GM18873 (cell line): ENCODE measurements around the gene LIMA1.
"Not testable (repeated sequence)": the region's sequence is repeated elsewhere in the genome, so short reads cannot be mapped to it uniquely, and the experiment has no call there.

Experiments
- ATAC-seq: cut with Tn5 transposase; IDR thresholded peaks from one replicate; pipeline ENCODE4 v1.9.1; 2021; ENCODE audit warnings: mild to moderate bottlenecking, moderate library complexity, moderate number of reproducible peaks; ENCODE audit not compliant: unreplicated experiment, low FRiP score

The LIMA1 gene

GRCh38 chr12:50221228-50222008 is 61.9 kb downstream of the LIMA1 start:
- ATAC-seq = no peak

- peak; percentile 39 for ATAC-seq
These were observed 62.8 kb downstream of the LIMA1 start for GRCh38 chr12:50220363-50220995.

- no peak for ATAC-seq
These were observed 63.8 kb downstream of the LIMA1 start for GRCh38 chr12:50219544-50219943.

- ATAC-seq = not testable (repeated sequence)
These were observed 64.3 kb downstream of the LIMA1 start for GRCh38 chr12:50219001-50219400.

GRCh38 chr12:50218386-50218785 is 64.9 kb downstream of the LIMA1 start:
- ATAC-seq = no peak

GRCh38 chr12:50217202-50217601 is 66.1 kb downstream of the LIMA1 start:
- no peak for ATAC-seq

GRCh38 chr12:50215033-50215432 is 68.3 kb downstream of the LIMA1 start:
- ATAC-seq = no peak

GRCh38 chr12:50214018-50214417 is 69.3 kb downstream of the LIMA1 start:
- no peak for ATAC-seq

GRCh38 chr12:50213439-50213838 is 69.9 kb downstream of the LIMA1 start:
- ATAC-seq = no peak

GRCh38 chr12:50212071-50212467 is 71.3 kb downstream of the LIMA1 start:
- ATAC-seq = no peak

- ATAC-seq = no peak
These were observed 71.8 kb downstream of the LIMA1 start for GRCh38 chr12:50211392-50212070.

GRCh38 chr12:50207424-50207823 is 75.9 kb downstream of the LIMA1 start:
- no peak for ATAC-seq

- no peak for ATAC-seq
These were observed 77.7 kb downstream of the LIMA1 start for GRCh38 chr12:50205648-50206047.

GRCh38 chr12:50203691-50204090 is 79.6 kb downstream of the LIMA1 start:
- no peak for ATAC-seq

- ATAC-seq = no peak
These were observed 81.3 kb downstream of the LIMA1 start for GRCh38 chr12:50201987-50202521.

- no peak for ATAC-seq
These were observed 82.6 kb downstream of the LIMA1 start for GRCh38 chr12:50200552-50201273.

- no peak for ATAC-seq
These were observed 84.5 kb downstream of the LIMA1 start for GRCh38 chr12:50198829-50199228.

- ATAC-seq = no peak
These were observed 86.0 kb downstream of the LIMA1 start for GRCh38 chr12:50197297-50197727.

- ATAC-seq = no peak
These were observed 86.8 kb downstream of the LIMA1 start for GRCh38 chr12:50196537-50196936.

- no peak for ATAC-seq
These were observed 87.5 kb downstream of the LIMA1 start for GRCh38 chr12:50195832-50196231.

GRCh38 chr12:50192908-50193307 is 90.4 kb downstream of the LIMA1 start:
- ATAC-seq = no peak
